HG03095 (cell line): ENCODE measurements around the gene OSTF1.

Experiments used
- ATAC-seq: cut with Tn5 transposase; IDR thresholded peaks from one replicate; pipeline ENCODE4 v1.9.1; 2021; ENCODE audit warnings: moderate library complexity; ENCODE audit not compliant: unreplicated experiment

The OSTF1 gene

GRCh38 chr9:75087824-75088645 lies at the start of gene OSTF1, which contains the start of gene NMRK1:
OSTF1 (plus strand) TSS chr9:75088514; CDS start chr9:75088693, 179 bp downstream.
NMRK1 (minus strand) TSS chr9:75088155; CDS start chr9:75083115, 5,040 bp downstream.
- peak; percentile 87 for ATAC-seq

GRCh38 chr9:75039009-75039408 lies 49.3 kb upstream of the OSTF1 start:
- ATAC-seq, result no peak

GRCh38 chr9:75039801-75040200 lies 48.5 kb upstream of the OSTF1 start:
- ATAC-seq, result no peak

GRCh38 chr9:75041041-75041440 lies 47.3 kb upstream of the OSTF1 start:
- no peak for ATAC-seq

GRCh38 chr9:75046725-75047345 lies 41.5 kb upstream of the OSTF1 start:
- ATAC-seq, result no peak

GRCh38 chr9:75047506-75047905 lies 40.8 kb upstream of the OSTF1 start:
- ATAC-seq, result no peak

- no peak for ATAC-seq
Measured at GRCh38 chr9:75051285-75051684, 37.0 kb upstream of the OSTF1 start.

- ATAC-seq, result peak; percentile 91
Measured at GRCh38 chr9:75053869-75054268, 34.4 kb upstream of the OSTF1 start.

- ATAC-seq, result no peak
Measured at GRCh38 chr9:75054368-75055001, 33.8 kb upstream of the OSTF1 start.

GRCh38 chr9:75061169-75061568 lies 27.1 kb upstream of the OSTF1 start:
- no peak for ATAC-seq

- no peak for ATAC-seq
Measured at GRCh38 chr9:75063556-75064305, 24.6 kb upstream of the OSTF1 start.

GRCh38 chr9:75064307-75065025 lies 23.8 kb upstream of the OSTF1 start:
- ATAC-seq, result no peak

GRCh38 chr9:75065510-75065909 lies 22.8 kb upstream of the OSTF1 start:
- ATAC-seq, result no peak

- ATAC-seq, result no peak
Measured at GRCh38 chr9:75067894-75068293, 20.4 kb upstream of the OSTF1 start.

- ATAC-seq, result no peak
Measured at GRCh38 chr9:75069171-75069570, 19.1 kb upstream of the OSTF1 start.

- ATAC-seq, result peak; percentile 80
Measured at GRCh38 chr9:75071530-75072122, 16.7 kb upstream of the OSTF1 start.

GRCh38 chr9:75072895-75073294 lies 15.4 kb upstream of the OSTF1 start:
- ATAC-seq, result no peak

- no peak for ATAC-seq
Measured at GRCh38 chr9:75081632-75082031, 6.7 kb upstream of the OSTF1 start.

GRCh38 chr9:75083188-75083970 lies 4.9 kb upstream of the OSTF1 start:
- ATAC-seq, result no peak
